Measurements from ENCODE around the gene RRP1. TPM values are rescaled to one million over a fixed set of nuclear protein-coding genes. Genes with fewer than 3 reads are reported as not detected.

RRP1 gene
- total and polyA plus RNA-seq, 9 of the 15 experiments (the other 6 are each of a cell fraction or from before 2014, with no cell fraction given) = 0.89 to 105 (median 51.6) TPM

DNA sequence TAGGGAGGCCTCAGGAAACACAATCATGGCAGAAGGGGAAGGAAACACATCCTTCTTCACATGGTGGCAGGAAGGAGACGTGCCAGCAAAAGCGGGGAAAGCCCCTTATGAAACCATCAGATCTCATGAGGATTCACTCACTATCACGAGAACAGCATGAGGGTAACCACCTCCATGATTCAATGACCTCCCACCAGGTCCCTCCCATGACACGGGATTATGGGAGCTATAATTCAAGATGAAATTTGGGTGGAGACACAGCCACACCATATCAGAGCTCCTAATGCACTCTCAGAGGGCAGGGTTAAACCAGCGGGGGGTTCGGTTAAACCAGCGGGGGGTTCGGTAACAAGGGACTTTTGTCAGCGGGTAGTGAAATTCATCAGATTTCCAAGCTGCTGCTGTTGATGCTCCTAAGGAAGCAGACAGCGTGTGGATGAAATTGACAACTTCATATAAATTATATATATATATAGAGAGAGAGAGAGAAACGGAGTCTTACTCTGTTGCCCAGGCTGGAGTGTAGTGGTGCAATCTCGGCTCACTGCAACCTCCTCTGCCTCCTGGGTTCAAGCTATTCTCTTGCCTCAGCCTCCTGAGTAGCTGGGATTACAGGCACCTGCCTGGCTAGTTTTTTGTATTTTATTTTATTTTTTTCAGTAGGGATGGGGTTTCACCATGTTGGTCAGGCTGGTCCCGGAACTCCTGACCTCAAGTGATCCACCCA is 17.5 kb upstream of the RRP1 start:
- in situ Hi-C loops (cut with MboI) = no loop called here

DNA sequence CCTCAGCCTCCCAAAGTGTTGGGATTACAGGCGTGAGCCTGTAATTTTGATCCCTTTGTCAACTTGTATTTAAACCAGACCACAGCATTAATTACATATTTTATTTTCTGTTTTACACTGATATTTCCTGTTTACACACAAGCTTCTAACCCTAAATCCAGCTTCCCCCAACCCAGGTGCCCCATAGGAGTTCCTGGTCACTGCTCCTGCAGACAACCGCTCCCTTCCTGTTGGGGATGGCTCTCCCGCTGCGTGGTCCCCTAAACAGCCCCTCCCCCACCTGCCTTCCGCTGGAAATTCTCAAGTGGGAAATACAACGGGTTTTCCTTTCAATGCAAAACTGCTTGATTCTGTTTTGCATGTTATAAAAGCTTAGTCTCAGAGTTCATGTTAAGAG is 17.0 kb upstream of the RRP1 start:
- H3K9me1 ChIP-seq (ENCODE audit: control insufficient read depth, insufficient read depth, low read length) = peaks cover 3% of the 10 kb centered on the region
- no peak overlapping the region for H3K27ac ChIP-seq (ENCODE audit: extremely low read depth, low read depth, low read length)
- H3K36me3 ChIP-seq (ENCODE audit: control insufficient read depth, insufficient read depth, low read length) = peaks cover 25% of the 10 kb centered on the region
- H3K9me3 ChIP-seq (replicated peaks; ENCODE audit: control insufficient read depth, insufficient read depth, low read depth, low read length) = no peaks in the 10 kb centered on the region
- DNase-seq (ENCODE audit: extremely low read depth in 1 of 4, low spot score in 3 of 4) = peak in 1 of 4 experiments; percentile 30
- H2AFZ ChIP-seq (ENCODE audit: low read depth, low read length) = no peak overlapping the region
- BruUV-seq (replicated peaks) = no TSS peak
- H3K4me1 ChIP-seq (replicated peaks in 1 of 2; ENCODE audit: control insufficient read depth in 2 of 2, insufficient read depth in 2 of 2, low read length in 2 of 2) = peaks cover 33 to 74% of the 10 kb centered on the region in 2 experiments
- H3K79me2 ChIP-seq (ENCODE audit: control insufficient read depth, insufficient read depth, low read length) = peaks cover 18% of the 10 kb centered on the region
- ChIA-PET POLR2A (interaction anchor here (0.6 to 2.1 kb wide), 5 partner anchors 11 to 44 kb away, joined by 3 to 8 read pairs (median 4); no protein-coding TSS in a partner anchor), CTCF (ENCODE audit: low intra/inter-chr PET ratio) (no interaction called here)
- H4K20me1 ChIP-seq (replicated peaks; ENCODE audit: control insufficient read depth, insufficient read depth, low read length) = no peaks in the 10 kb centered on the region
- intact Hi-C loops (cut with micrococcal nuclease) = no loop called here
- no peaks in the 10 kb centered on the region for H3K27me3 ChIP-seq (ENCODE audit: control insufficient read depth in 2 of 2, insufficient read depth in 2 of 2, low read length in 2 of 2)
- H3K4me3 ChIP-seq = no peak overlapping the region
- in situ Hi-C loops (cut with MboI) = no loop called here
- H3K4me2 ChIP-seq (ENCODE audit: insufficient read depth, low read length) = no peak overlapping the region
- peak overlapping the region in 1 of 2 experiments; percentile 67; a peak in 3 of 4 replicates for H3K9ac ChIP-seq (ENCODE audit: insufficient read depth in 1 of 2, low read depth in 2 of 2, low read length in 2 of 2)
- FAIRE-seq = no peak
- WGBS (ENCODE audit: insufficient coverage, low coverage, missing lambda C conversion rate) = 43% methylated on average over 6 of the region's 6 CpGs
- ATAC-seq = no peak
- TF ChIP-seq CREB1 (IDR thresholded peaks at IDR 0.05) (no peak), CREB1 (CRISPR knock-in tag; IDR thresholded peaks at IDR 0.05) (no peak), BRD4 (IDR thresholded peaks at IDR 0.05) (no peak), ZNF41 (CRISPR knock-in tag; conservative IDR thresholded peaks at IDR 0.05) (no peak), BDP1 (IDR thresholded peaks at IDR 0.05; ENCODE audit: insufficient read depth, insufficient read length) (no peak), AFF1 (IDR thresholded peaks at IDR 0.05; ENCODE audit: low read depth in 1 of 2, partially characterized antibody in 2 of 2) (no peak), HNRNPL (IDR thresholded peaks at IDR 0.05; ENCODE audit: low read depth, low read length) (no peak), XRCC3 (IDR thresholded peaks at IDR 0.05) (no peak), SMARCE1 (IDR thresholded peaks at IDR 0.05) (no peak)

More for the DNA sequence above, 17.5 kb upstream of the RRP1 start:
- CTCF ChIA-PET (ENCODE audit: low intra/inter-chr PET ratio) = no interaction called here
- no peaks in the 10 kb centered on the region for H4K20me1 ChIP-seq (replicated peaks; ENCODE audit: control insufficient read depth, insufficient read depth, low read length)
- POLR2A ChIA-PET = interaction anchor here (0.6 to 1.6 kb wide), 6 partner anchors 8 to 41 kb away, joined by 3 to 4 read pairs (median 3); no protein-coding TSS in a partner anchor
- peaks cover 28% of the 10 kb centered on the region for H3K36me3 ChIP-seq (ENCODE audit: control insufficient read depth, insufficient read depth, low read length)
- WGBS (ENCODE audit: insufficient coverage, low coverage, missing lambda C conversion rate) = 64% methylated on average over 13 of the region's 13 CpGs
- FAIRE-seq (no peak), DNase-seq (ENCODE audit: extremely low read depth in 1 of 4, low spot score in 3 of 4) (no peak), ATAC-seq (no peak)
- peaks cover 39 to 76% of the 10 kb centered on the region in 2 experiments for H3K4me1 ChIP-seq (replicated peaks in 1 of 2; ENCODE audit: control insufficient read depth in 2 of 2, insufficient read depth in 2 of 2, low read length in 2 of 2)
- TF ChIP-seq ZC3H4 (CRISPR knock-in tag; IDR thresholded peaks at IDR 0.05; ENCODE audit: borderline replicate concordance) (no peak), MEIS2 (IDR thresholded peaks at IDR 0.05; ENCODE audit: partially characterized antibody) (peak; percentile 8), CHD2 (IDR thresholded peaks at IDR 0.05; ENCODE audit: low read depth, low read length) (peak; percentile 69)
- H3K79me2 ChIP-seq (ENCODE audit: control insufficient read depth, insufficient read depth, low read length) = peaks cover 18% of the 10 kb centered on the region
- no peak overlapping the region for H3K27ac ChIP-seq (ENCODE audit: extremely low read depth, low read depth, low read length)
- no peak overlapping the region for H3K9ac ChIP-seq (ENCODE audit: insufficient read depth in 1 of 2, low read depth in 2 of 2, low read length in 2 of 2)
- no peak overlapping the region for H3K4me3 ChIP-seq
- H2AFZ ChIP-seq (ENCODE audit: low read depth, low read length) = 0 out of 2 replicates have a peak overlapping the region, but pooled peaks have one; percentile 20
- H3K27me3 ChIP-seq (ENCODE audit: control insufficient read depth in 2 of 2, insufficient read depth in 2 of 2, low read length in 2 of 2) = no peaks in the 10 kb centered on the region
- intact Hi-C loops (cut with micrococcal nuclease) = no loop called here
- peaks cover 8% of the 10 kb centered on the region for H3K9me1 ChIP-seq (ENCODE audit: control insufficient read depth, insufficient read depth, low read length)
- no peaks in the 10 kb centered on the region for H3K9me3 ChIP-seq (replicated peaks; ENCODE audit: control insufficient read depth, insufficient read depth, low read depth, low read length)
- BruUV-seq (replicated peaks) = no TSS peak
- H3K4me2 ChIP-seq (ENCODE audit: insufficient read depth, low read length) = no peak overlapping the region

Measured in K562 (cell line).